Gastroesophageal sphincter (tissue), 4 donors: ENCODE results near the gene GRB7. TPM values are rescaled to one million over a fixed set of nuclear protein-coding genes. Genes with fewer than 3 reads are reported as not detected.

Experiments used
- ATAC-seq: fragments of 150-250 bp; one replicate; pipeline ENCODE4 v1.9.1; 2016; ENCODE audit warnings: mild to moderate bottlenecking, moderate library complexity
- H3K27ac ChIP-seq, 4 donors: fragments of 200-600 bp; sonication (generic) in 3 of 4; 1 replicate in 3 of 4; 2 replicates in 1 of 4; pipeline ENCODE4 v1.5.1; 2016 to 2019
- H3K27me3 ChIP-seq: fragments of 200-600 bp; sonication (generic); one replicate; pipeline ENCODE4 v1.5.1; 2019
- H3K36me3 ChIP-seq, 2 donors: fragments of 200-600 bp; sonication (generic); one replicate each; pipeline ENCODE4 v1.5.1; 2019; ENCODE audit warnings: control low read depth in 1 of 2
- H3K4me1 ChIP-seq, 3 donors: fragments of 200-600 bp; sonication (generic); 1 replicate in 2 of 3; 2 replicates in 1 of 3; pipeline ENCODE4 v1.5.1; 2016 to 2019; ENCODE audit warnings: control low read depth in 2 of 3
- H3K4me3 ChIP-seq, 2 donors: fragments of 200-600 bp; sonication (generic); one replicate each; pipeline ENCODE4 v1.5.1; 2019; ENCODE audit warnings: mild to moderate bottlenecking in 1 of 2, moderate library complexity in 1 of 2
- H3K9me3 ChIP-seq, 3 donors: fragments of 200-600 bp; sonication (generic); one replicate each; pipeline ENCODE4 v1.5.1; 2017 to 2019; ENCODE audit warnings: control low read depth in 2 of 3
- CTCF ChIP-seq, 4 experiments: fragments of 200-600 bp in 2 of 4; fragments of 450-650 bp in 2 of 4; sonication (generic) in 1 of 4; IDR thresholded peaks; one replicate each; pipeline ENCODE4 v1.5.1; 2017 to 2019; ENCODE audit warnings: antibody characterized with exemption in 4 of 4, mild to moderate bottlenecking in 2 of 4, moderate library complexity in 2 of 4
- EP300 ChIP-seq: sonication (generic); formaldehyde crosslinking; IDR thresholded peaks from one replicate; pipeline ENCODE4 v1.6.1; 2017; ENCODE audit warnings: antibody characterized with exemption, mild to moderate bottlenecking
- POLR2A ChIP-seq, 2 donors: fragments of 450-650 bp; IDR thresholded peaks; one replicate each; pipeline ENCODE4 v1.6.1; 2017; ENCODE audit warnings: antibody characterized with exemption in 2 of 2, mild to moderate bottlenecking in 2 of 2, moderate library complexity in 1 of 2
- POLR2AphosphoS5 ChIP-seq: sonication (generic); formaldehyde crosslinking; IDR thresholded peaks from one replicate; pipeline ENCODE4 v1.6.1; 2017; ENCODE audit warnings: antibody characterized with exemption
- WGBS, 2 donors: methylation state at CpG; one replicate each; pipeline ENCODE4 v1.1.5; 2018; ENCODE audit warnings: low coverage in 1 of 2; 5-methylcytosine and 5-hydroxymethylcytosine counted together
- small RNA-seq, 4 donors: library from RNA; depleted of rRNA; stranded (forward); fragments of <200 nt; gene quantifications; one replicate each; pipeline ENCODE3, GENCODE V24; 2016
- total RNA-seq, 4 donors: library from RNA; depleted of rRNA; stranded (reverse); fragments of >200 nt; gene quantifications; one replicate each; pipeline ENCODE4 v1.1.0, GENCODE V29; 2016

GRB7 gene
- total RNA-seq, 4 donors from 2014 or later, result 0.85 to 5.8 TPM; not detected in 2

GRCh38 chr17:39787743-39788484 lies 50.2 kb downstream of the GRB7 start:
- no peak overlapping the region for H3K4me3 ChIP-seq
- H3K27me3 ChIP-seq, result peaks cover 44% of the 10 kb centered on the region
- WGBS, 2 donors, result 74 to 80% methylated on average over 8 of the region's 8 CpGs
- TF ChIP-seq CTCF (IDR thresholded peaks at IDR 0.05) (no peak), POLR2A (IDR thresholded peaks at IDR 0.05) (no peak), POLR2AphosphoS5 (no peak), EP300 (no peak)
- no peak overlapping the region for H3K27ac ChIP-seq
- ATAC-seq, result no peak
- no peaks in the 10 kb centered on the region for H3K36me3 ChIP-seq
- H3K9me3 ChIP-seq, result no peaks in the 10 kb centered on the region
- H3K4me1 ChIP-seq, result no peaks in the 10 kb centered on the region

GRCh38 chr17:39791111-39791992 lies 53.6 kb downstream of the GRB7 start:
- Histone ChIP-seq H3K9me3 (no peaks in the 10 kb centered on the region), H3K36me3 (no peaks in the 10 kb centered on the region), H3K27ac (no peak overlapping the region), H3K4me1 (no peaks in the 10 kb centered on the region), H3K4me3 (no peak overlapping the region), H3K27me3 (peaks cover 34% of the 10 kb centered on the region)
- no peak for ATAC-seq
- TF ChIP-seq POLR2AphosphoS5, result no peak
- WGBS, 2 donors, result 32 to 39% methylated on average over 4 to 6 of the region's 6 CpGs

- no peak for TF ChIP-seq EP300
- no peak for TF ChIP-seq POLR2A (IDR thresholded peaks at IDR 0.05)
- TF ChIP-seq CTCF (IDR thresholded peaks at IDR 0.05), result no peak
- TF ChIP-seq POLR2AphosphoS5, result no peak
- no peaks in the 10 kb centered on the region for H3K9me3 ChIP-seq
- 75 to 81% methylated on average over 7 to 10 of the region's 10 CpGs for WGBS, 2 donors
- peaks cover 34% of the 10 kb centered on the region for H3K27me3 ChIP-seq
- H3K36me3 ChIP-seq, result no peaks in the 10 kb centered on the region
- no peak overlapping the region for H3K27ac ChIP-seq
- no peaks in the 10 kb centered on the region for H3K4me1 ChIP-seq
- H3K4me3 ChIP-seq, result no peak overlapping the region
- no peak for ATAC-seq
These were observed 54.9 kb downstream of the GRB7 start for GRCh38 chr17:39792526-39793221.

- no peak for ATAC-seq
- no peak for TF ChIP-seq POLR2A (IDR thresholded peaks at IDR 0.05)
- H3K4me1 ChIP-seq, result no peaks in the 10 kb centered on the region
- no peaks in the 10 kb centered on the region for H3K36me3 ChIP-seq
- 45 to 83% methylated on average over 3 of the region's 3 CpGs for WGBS, 2 donors
- H3K4me3 ChIP-seq, result no peak overlapping the region
- peaks cover 34% of the 10 kb centered on the region for H3K27me3 ChIP-seq
- H3K27ac ChIP-seq, result no peak overlapping the region
- no peaks in the 10 kb centered on the region for H3K9me3 ChIP-seq
These were observed 55.6 kb downstream of the GRB7 start for GRCh38 chr17:39793301-39793872.

- no peak overlapping the region for H3K27ac ChIP-seq
- H3K9me3 ChIP-seq, result no peaks in the 10 kb centered on the region
- H3K27me3 ChIP-seq, result peaks cover 28% of the 10 kb centered on the region
- no peaks in the 10 kb centered on the region for H3K36me3 ChIP-seq
- H3K4me1 ChIP-seq, result no peaks in the 10 kb centered on the region
- ATAC-seq, result no peak
- no peak overlapping the region for H3K4me3 ChIP-seq
- 79 to 90% methylated on average over 2 of the region's 2 CpGs for WGBS, 2 donors
- TF ChIP-seq POLR2A (IDR thresholded peaks at IDR 0.05) (no peak), EP300 (no peak), CTCF (IDR thresholded peaks at IDR 0.05) (no peak), POLR2AphosphoS5 (no peak)
These were observed 56.7 kb downstream of the GRB7 start for GRCh38 chr17:39794249-39794970.

Small RNA genes within 50 kb of the gene (small RNA-seq; reads per million reads assigned to genes)
- gene MIR4728, result 0 to 1.2 (median 0.13) reads per million in 4 donors

Other genes starting within 250 kb of the GRB7 start
- gene NEUROD2, start 130.0 kb upstream of the GRB7 start, total RNA-seq, result not detected
- 10 to 100 TPM in 1 of 4 donors, 1 to 10 TPM in 3; 2.7 to 12.2 (median 8.6) TPM for gene PPP1R1B, start 111.0 kb upstream of the GRB7 start, total RNA-seq
- gene STARD3, start 100.8 kb upstream of the GRB7 start, total RNA-seq, result 10 to 100 TPM; 24.5 to 41.4 (median 27.5) TPM
- gene TCAP, start 72.6 kb upstream of the GRB7 start, total RNA-seq, result 1 to 10 TPM in 3 of 4 donors, under 1 TPM in 1; 0.25 to 3.6 (median 1.5) TPM
- 10 to 100 TPM in 1 of 4 donors, 1 to 10 TPM in 3; 6.7 to 11.7 (median 7.5) TPM for gene PNMT, start 69.5 kb upstream of the GRB7 start, total RNA-seq
- 10 to 100 TPM in 3 of 4 donors, 1 to 10 TPM in 1; 9.9 to 13.6 (median 11.1) TPM for gene PGAP3, start 49.9 kb upstream of the GRB7 start, total RNA-seq
- 10 to 100 TPM; 43.3 to 60.8 (median 48.2) TPM for gene ERBB2, start 37.9 kb upstream of the GRB7 start, total RNA-seq
- gene MIEN1, start 7.4 kb upstream of the GRB7 start, total RNA-seq, result 10 to 100 TPM; 39.4 to 72.4 (median 45.2) TPM
- gene IKZF3, start 126.4 kb downstream of the GRB7 start, total RNA-seq, result 1 to 10 TPM in 2 of 4 donors, under 1 TPM in 2; 0.62 to 1.5 (median 0.95) TPM
- not detected for gene ZPBP2, start 130.3 kb downstream of the GRB7 start, total RNA-seq
- 1 to 10 TPM; 1.1 to 7.9 (median 3.0) TPM for gene GSDMB, start 180.7 kb downstream of the GRB7 start, total RNA-seq
- 10 to 100 TPM; 41.9 to 51.2 (median 46.9) TPM for gene ORMDL3, start 189.7 kb downstream of the GRB7 start, total RNA-seq
- 1 to 10 TPM in 1 of 4 donors, not detected in 3; 1.1 TPM for gene LRRC3C, start 189.8 kb downstream of the GRB7 start, total RNA-seq
- gene GSDMA, start 225.1 kb downstream of the GRB7 start, total RNA-seq, result 1 to 10 TPM in 1 of 4 donors, under 1 TPM in 2, not detected in 1; 0.35 to 1.6 (median 0.54) TPM
- gene PSMD3, start 242.9 kb downstream of the GRB7 start, total RNA-seq, result 100 to 1,000 TPM in 1 of 4 donors, 10 to 100 TPM in 3; 65.1 to 105 (median 78.8) TPM